B cell (primary cell): Measurements from ENCODE around the gene HHLA2.

Source experiments
- EZH2 ChIP-seq: IDR thresholded peaks from 2 replicates; pipeline ENCODE4 v1.6.1; 2012; ENCODE audit warnings: borderline replicate concordance, low read depth, mild to moderate bottlenecking, moderate library complexity, low read length; ENCODE audit not compliant: insufficient read depth, poor library complexity, severe bottlenecking
- TF ChIP-seq, protein P1 (sequence below): fragments of 200-600 bp; IDR thresholded peaks from one replicate; pipeline ENCODE4 v1.8.0; 2022; ENCODE audit warnings: antibody characterized with exemption, mild to moderate bottlenecking

DNA sequence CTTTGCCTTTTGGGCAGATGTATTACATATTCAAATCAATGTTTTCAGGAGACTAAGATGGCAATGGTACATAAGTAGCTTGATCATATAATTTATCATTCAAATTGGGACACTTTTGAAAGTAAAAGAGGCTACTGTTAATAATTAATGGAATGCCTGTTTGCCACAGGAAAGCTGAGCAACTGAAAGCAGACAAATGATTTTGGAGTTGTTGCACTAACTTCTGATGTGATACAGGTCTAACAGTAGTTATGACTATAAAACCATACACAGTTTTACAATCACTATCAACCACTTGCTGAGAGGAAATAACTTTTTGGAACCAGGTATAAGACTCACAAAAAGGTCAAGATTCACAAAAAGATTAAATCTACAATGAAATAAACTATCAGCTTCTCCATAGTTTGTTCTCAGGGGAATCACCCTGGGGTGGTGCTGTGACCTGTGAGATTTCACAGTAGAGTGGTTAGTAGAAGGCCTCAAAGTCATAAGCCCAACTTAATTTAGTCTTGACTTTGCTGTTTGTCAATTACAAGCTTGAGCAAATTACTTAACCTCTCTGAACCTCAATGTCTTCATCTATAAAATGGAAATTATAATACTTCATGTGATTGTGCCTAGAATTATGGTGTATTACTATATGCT, 42.7 kb downstream of the HHLA2 start:
- TF ChIP-seq, protein P1, sequence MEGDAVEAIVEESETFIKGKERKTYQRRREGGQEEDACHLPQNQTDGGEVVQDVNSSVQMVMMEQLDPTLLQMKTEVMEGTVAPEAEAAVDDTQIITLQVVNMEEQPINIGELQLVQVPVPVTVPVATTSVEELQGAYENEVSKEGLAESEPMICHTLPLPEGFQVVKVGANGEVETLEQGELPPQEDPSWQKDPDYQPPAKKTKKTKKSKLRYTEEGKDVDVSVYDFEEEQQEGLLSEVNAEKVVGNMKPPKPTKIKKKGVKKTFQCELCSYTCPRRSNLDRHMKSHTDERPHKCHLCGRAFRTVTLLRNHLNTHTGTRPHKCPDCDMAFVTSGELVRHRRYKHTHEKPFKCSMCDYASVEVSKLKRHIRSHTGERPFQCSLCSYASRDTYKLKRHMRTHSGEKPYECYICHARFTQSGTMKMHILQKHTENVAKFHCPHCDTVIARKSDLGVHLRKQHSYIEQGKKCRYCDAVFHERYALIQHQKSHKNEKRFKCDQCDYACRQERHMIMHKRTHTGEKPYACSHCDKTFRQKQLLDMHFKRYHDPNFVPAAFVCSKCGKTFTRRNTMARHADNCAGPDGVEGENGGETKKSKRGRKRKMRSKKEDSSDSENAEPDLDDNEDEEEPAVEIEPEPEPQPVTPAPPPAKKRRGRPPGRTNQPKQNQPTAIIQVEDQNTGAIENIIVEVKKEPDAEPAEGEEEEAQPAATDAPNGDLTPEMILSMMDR, result no peak
- no peak for TF ChIP-seq EZH2
